Stimulated activated CD8-positive, alpha-beta memory T cell treated with anti-CD3 and anti-CD28 coated beads, Interleukin-4, amount 100 ng/mL, for 48 hours (primary cell): ENCODE data around the gene S100A4.
"Not testable (repeated sequence)": the region's sequence is repeated elsewhere in the genome, so short reads cannot be mapped to it uniquely, and the experiment has no call there.

Source experiments
- DNase-seq: peaks from one replicate; pipeline ENCODE4 v3.0.0-alpha.2; 2020

Gene S100A4

GRCh38 chr1:153532181-153532580 is 13.4 kb downstream of the S100A4 start:
- DNase-seq = peak; percentile 50

- DNase-seq = no peak
These were observed 14.0 kb downstream of the S100A4 start for GRCh38 chr1:153531638-153532037.

- DNase-seq = no peak
These were observed 17.9 kb downstream of the S100A4 start for GRCh38 chr1:153527683-153528040.

GRCh38 chr1:153527023-153527682 is 18.5 kb downstream of the S100A4 start:
- DNase-seq = no peak

GRCh38 chr1:153526132-153526543 is 19.5 kb downstream of the S100A4 start:
- no peak for DNase-seq

- no peak for DNase-seq
These were observed 20.4 kb downstream of the S100A4 start for GRCh38 chr1:153525088-153525728.

GRCh38 chr1:153522353-153523048 is 23.1 kb downstream of the S100A4 start:
- not testable (repeated sequence) for DNase-seq

GRCh38 chr1:153521808-153522207 is 23.8 kb downstream of the S100A4 start:
- DNase-seq = not testable (repeated sequence)

GRCh38 chr1:153520818-153521476 is 24.7 kb downstream of the S100A4 start:
- peak; percentile 14 for DNase-seq

GRCh38 chr1:153520137-153520691 is 25.4 kb downstream of the S100A4 start:
- peak; percentile 14 for DNase-seq

GRCh38 chr1:153519242-153519641 is 26.4 kb downstream of the S100A4 start:
- DNase-seq = peak; percentile 11

- DNase-seq = no peak
These were observed 29.9 kb downstream of the S100A4 start for GRCh38 chr1:153515504-153516394.

- DNase-seq = no peak
These were observed 31.9 kb downstream of the S100A4 start for GRCh38 chr1:153513666-153514065.

- no peak for DNase-seq
These were observed 32.6 kb downstream of the S100A4 start for GRCh38 chr1:153513023-153513422.

GRCh38 chr1:153510984-153511410 is 34.6 kb downstream of the S100A4 start:
- DNase-seq = peak; percentile 88

- DNase-seq = peak; percentile 86
These were observed 35.8 kb downstream of the S100A4 start for GRCh38 chr1:153509729-153510354.

- no peak for DNase-seq
These were observed 36.6 kb downstream of the S100A4 start for GRCh38 chr1:153509036-153509435.

GRCh38 chr1:153507926-153508583 is 37.6 kb downstream of the S100A4 start:
- no peak for DNase-seq

- DNase-seq = no peak
These were observed 38.7 kb downstream of the S100A4 start for GRCh38 chr1:153506831-153507413.

GRCh38 chr1:153506386-153506785 is 39.2 kb downstream of the S100A4 start:
- DNase-seq = no peak

- no peak for DNase-seq
These were observed 40.0 kb downstream of the S100A4 start for GRCh38 chr1:153505576-153505975.
